ES-I3 (cell line): ENCODE measurements around the gene TASOR.

ENCODE experiments used
- H3K36me3 ChIP-seq: 2 replicates; pipeline ENCODE4 v1.6.1; 2013; ENCODE audit warnings: mild to moderate bottlenecking, low read length, control low read depth, moderate library complexity; ENCODE audit not compliant: insufficient read depth
- H3K4me1 ChIP-seq: 2 replicates; pipeline ENCODE4 v1.6.1; 2013; ENCODE audit warnings: mild to moderate bottlenecking, control low read depth, low read length; ENCODE audit not compliant: insufficient read depth
- H3K9ac ChIP-seq: 2 replicates; pipeline ENCODE4 v1.6.1; 2013; ENCODE audit warnings: low read depth, mild to moderate bottlenecking, low read length, moderate library complexity
- H3K9me3 ChIP-seq: 2 replicates; pipeline ENCODE4 v1.6.1; 2013; ENCODE audit warnings: mild to moderate bottlenecking, low read length, moderate library complexity; ENCODE audit not compliant: control insufficient read depth, insufficient read depth

The TASOR gene

DNA sequence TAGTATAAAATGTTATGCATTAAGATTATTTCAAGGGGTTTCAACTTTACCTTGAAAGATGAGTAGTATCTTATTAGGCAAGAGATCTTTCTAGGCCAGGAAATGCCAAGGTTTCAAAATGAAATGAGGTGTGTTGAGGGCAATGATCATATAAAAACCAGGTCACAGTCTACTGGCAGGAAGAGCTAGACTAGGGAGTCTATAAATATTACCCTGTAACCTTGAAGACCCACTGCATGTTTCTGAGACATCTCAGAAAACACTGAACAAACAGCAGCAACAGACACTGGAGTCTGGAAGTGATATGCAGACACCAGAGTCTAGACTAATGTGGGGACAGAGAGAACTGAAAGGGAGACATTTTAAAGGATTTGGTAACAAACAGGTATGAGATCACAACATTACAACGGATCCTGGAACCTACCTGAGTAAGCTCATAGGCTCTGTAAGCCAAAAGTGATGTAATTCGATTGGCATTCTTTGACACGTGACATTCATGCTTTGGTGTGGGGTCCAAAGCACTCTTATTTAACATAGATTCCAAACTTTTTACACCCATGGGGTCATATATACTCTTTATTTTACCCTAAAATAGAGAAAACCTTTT lies 15.0 kb downstream of the TASOR start:
- H3K9ac ChIP-seq, result no peak overlapping the region
- no peaks in the 10 kb centered on the region for H3K9me3 ChIP-seq
- H3K36me3 ChIP-seq, result peaks cover 25% of the 10 kb centered on the region
- no peaks in the 10 kb centered on the region for H3K4me1 ChIP-seq

DNA sequence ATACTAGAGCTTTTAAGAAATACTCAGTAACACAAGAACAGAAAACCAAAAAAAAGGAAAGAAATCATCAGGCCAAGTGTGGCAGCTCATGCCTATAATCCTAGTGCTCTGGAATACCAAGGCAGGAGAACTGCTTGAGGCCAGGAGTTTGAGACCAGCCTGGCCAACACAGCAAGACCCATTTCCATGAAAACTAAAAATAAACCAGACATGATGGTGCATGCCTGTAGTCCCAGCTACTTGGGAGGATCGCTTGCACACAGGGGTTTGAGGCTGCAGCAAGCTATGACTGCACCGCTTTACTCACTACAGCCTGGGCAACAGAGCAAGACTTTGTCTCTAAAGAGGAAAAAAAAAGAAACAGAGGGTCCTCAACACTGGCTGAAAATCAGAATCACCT lies 18.2 kb downstream of the TASOR start:
- Histone ChIP-seq H3K4me1 (no peaks in the 10 kb centered on the region), H3K9me3 (no peaks in the 10 kb centered on the region), H3K9ac (no peak overlapping the region), H3K36me3 (peaks cover 33% of the 10 kb centered on the region)

- Histone ChIP-seq H3K4me1 (no peaks in the 10 kb centered on the region; the same call in 1 of the 2 replicates), H3K9me3 (no peaks in the 10 kb centered on the region), H3K36me3 (peaks cover 5% of the 10 kb centered on the region), H3K9ac (no peak overlapping the region)
Observed at GRCh38 chr3:56655709-56656108, 27.4 kb downstream of the TASOR start.

GRCh38 chr3:56654460-56654859 lies 28.6 kb downstream of the TASOR start:
- H3K9ac ChIP-seq, result no peak overlapping the region
- H3K36me3 ChIP-seq, result peaks cover 3% of the 10 kb centered on the region
- no peaks in the 10 kb centered on the region for H3K9me3 ChIP-seq
- no peaks in the 10 kb centered on the region; the same call in 1 of the 2 replicates for H3K4me1 ChIP-seq

DNA sequence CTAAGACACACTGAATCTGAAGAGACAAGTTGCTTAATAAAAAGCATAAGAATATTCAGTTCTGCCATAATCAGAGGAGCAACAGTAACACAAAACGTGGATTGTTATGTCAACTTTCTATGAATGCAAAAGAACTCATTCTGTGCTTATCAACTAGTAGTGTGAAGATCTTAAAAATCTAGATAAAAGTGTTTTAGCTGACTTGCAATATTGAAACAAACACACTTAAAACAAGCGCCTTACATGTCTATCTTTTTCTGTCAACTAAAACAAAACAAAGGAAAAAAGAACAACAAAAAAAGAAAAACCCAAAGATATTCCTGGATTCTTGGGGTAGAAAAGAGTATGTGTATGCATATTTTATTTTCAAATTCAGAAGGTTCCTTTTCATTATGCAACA lies 37.7 kb downstream of the TASOR start:
- Histone ChIP-seq H3K9me3 (no peaks in the 10 kb centered on the region), H3K9ac (no peak overlapping the region), H3K36me3 (peaks cover 6% of the 10 kb centered on the region), H3K4me1 (no peaks in the 10 kb centered on the region)

DNA sequence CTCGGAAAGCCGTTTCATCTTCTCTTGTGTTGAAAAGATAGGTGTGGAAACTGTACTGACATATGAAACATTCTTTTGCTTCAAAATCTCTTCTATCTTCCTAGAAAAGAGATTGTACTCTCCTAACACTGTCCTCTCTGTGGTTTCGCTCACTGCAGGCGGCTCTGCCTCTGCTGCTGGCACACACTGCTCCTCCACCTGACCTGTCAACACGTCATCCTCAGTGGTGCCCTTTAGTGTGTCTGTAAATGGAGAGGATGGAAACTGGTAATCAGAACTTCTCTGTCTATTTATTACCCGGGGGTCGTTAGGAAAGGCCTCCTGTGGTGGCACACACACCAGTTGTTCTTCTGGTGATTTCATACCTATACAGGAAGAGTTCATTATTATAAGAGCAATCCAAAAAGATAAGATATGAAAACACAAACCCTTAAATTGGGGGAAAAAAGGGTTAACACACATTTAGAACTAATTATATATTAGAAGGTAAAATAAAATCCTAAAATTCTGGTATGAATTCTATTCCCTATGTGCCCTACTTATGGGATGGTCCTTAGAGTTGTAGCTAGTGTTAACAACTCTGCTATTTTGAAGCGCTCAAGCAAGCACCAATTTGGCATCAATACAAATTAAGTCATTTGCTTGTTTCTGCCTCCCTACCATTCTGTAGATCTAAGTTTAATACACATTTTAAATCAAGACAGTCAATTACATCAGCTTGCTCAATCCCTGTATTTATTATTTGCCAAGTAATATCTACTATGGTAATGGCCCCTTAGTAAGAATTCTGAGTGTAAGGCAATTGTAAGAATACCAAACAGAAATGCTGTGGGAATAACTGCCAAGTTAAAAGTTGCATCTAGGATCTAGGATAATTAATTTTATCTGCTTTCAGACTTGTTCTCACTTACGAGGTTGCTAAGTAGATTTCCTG lies 49.2 kb downstream of the TASOR start:
- Histone ChIP-seq H3K4me1 (no peaks in the 10 kb centered on the region), H3K36me3 (peaks cover 18% of the 10 kb centered on the region), H3K9me3 (no peaks in the 10 kb centered on the region), H3K9ac (no peak overlapping the region)
